ENCODE measurements around the gene RNF214.

Gene RNF214

GRCh38 chr11:117218133-117218915, 14.1 kb upstream of the RNF214 start:
- CTCF ChIA-PET, result interaction anchor here (1.4 to 1.5 kb wide), 2 partner anchors 8 to 486 kb away, joined by 3 to 8 read pairs; no protein-coding TSS in a partner anchor
- no peaks in the 10 kb centered on the region for H3K27me3 Mint-ChIP-seq
- peak overlapping the region; percentile 46 for H3K27ac Mint-ChIP-seq
- H3K4me3 Mint-ChIP-seq, result no peak overlapping the region
- peaks cover 72% of the 10 kb centered on the region for H3K36me3 Mint-ChIP-seq
- no peak for DNase-seq
- H3K4me1 Mint-ChIP-seq, result peaks cover 2% of the 10 kb centered on the region
- H3K9me3 Mint-ChIP-seq, result no peaks in the 10 kb centered on the region

- DNase-seq, result no peak
- no peak overlapping the region for H3K27ac Mint-ChIP-seq
- peaks cover 75% of the 10 kb centered on the region for H3K36me3 Mint-ChIP-seq
- H3K4me1 Mint-ChIP-seq, result peaks cover 2% of the 10 kb centered on the region
- no peaks in the 10 kb centered on the region for H3K9me3 Mint-ChIP-seq
- no peaks in the 10 kb centered on the region for H3K27me3 Mint-ChIP-seq
- CTCF ChIA-PET, result interaction anchor here (1.4 to 1.5 kb wide), 2 partner anchors 8 to 486 kb away, joined by 3 to 8 read pairs; no protein-coding TSS in a partner anchor
- H3K4me3 Mint-ChIP-seq, result no peak overlapping the region
These were observed 13.5 kb upstream of the RNF214 start for GRCh38 chr11:117219001-117219400.

- Mint-ChIP-seq H3K27ac (no peak overlapping the region), H3K4me3 (no peak overlapping the region), H3K36me3 (peaks cover 75% of the 10 kb centered on the region), H3K27me3 (no peaks in the 10 kb centered on the region), H3K4me1 (peaks cover 2% of the 10 kb centered on the region), H3K9me3 (no peaks in the 10 kb centered on the region)
- CTCF ChIA-PET, result interaction anchor here (1.4 to 1.5 kb wide), 2 partner anchors 48 to 487 kb away, joined by 3 read pairs; no protein-coding TSS in a partner anchor
- no peak for DNase-seq
These were observed 13.0 kb upstream of the RNF214 start for GRCh38 chr11:117219455-117219854.

- Mint-ChIP-seq H3K27me3 (no peaks in the 10 kb centered on the region), H3K4me1 (peaks cover 3% of the 10 kb centered on the region), H3K9me3 (no peaks in the 10 kb centered on the region), H3K27ac (no peak overlapping the region), H3K36me3 (peaks cover 76% of the 10 kb centered on the region), H3K4me3 (no peak overlapping the region)
- CTCF ChIA-PET, result interaction anchor here (0.9 to 12.1 kb wide), 4 partner anchors 9 to 48 kb away, joined by 3 to 111 read pairs (median 3); partner anchors contain the start of gene SIDT2
- no peak for DNase-seq
These were observed 12.5 kb upstream of the RNF214 start for GRCh38 chr11:117219995-117220394.

- no peaks in the 10 kb centered on the region for H3K9me3 Mint-ChIP-seq
- H3K4me1 Mint-ChIP-seq, result peaks cover 3% of the 10 kb centered on the region
- H3K4me3 Mint-ChIP-seq, result no peak overlapping the region
- DNase-seq, result no peak
- H3K27me3 Mint-ChIP-seq, result no peaks in the 10 kb centered on the region
- CTCF ChIA-PET, result interaction anchor here (0.9 to 12.1 kb wide), 5 partner anchors 8 to 341 kb away, joined by 3 to 111 read pairs (median 3); partner anchors contain the start of gene SIDT2
- H3K27ac Mint-ChIP-seq, result no peak overlapping the region
- H3K36me3 Mint-ChIP-seq, result peaks cover 82% of the 10 kb centered on the region
These were observed 11.9 kb upstream of the RNF214 start for GRCh38 chr11:117220568-117220967.

- CTCF ChIA-PET, result interaction anchor here (1.1 to 12.1 kb wide), 4 partner anchors 8 to 342 kb away, joined by 3 to 111 read pairs (median 3); partner anchors contain the start of gene SIDT2
- Mint-ChIP-seq H3K4me1 (peaks cover 3% of the 10 kb centered on the region), H3K4me3 (no peak overlapping the region), H3K36me3 (peaks cover 84% of the 10 kb centered on the region), H3K27me3 (no peaks in the 10 kb centered on the region), H3K9me3 (no peaks in the 10 kb centered on the region), H3K27ac (no peak overlapping the region)
- no peak for DNase-seq
These were observed 11.3 kb upstream of the RNF214 start for GRCh38 chr11:117220999-117221774.

- no peak for DNase-seq
- CTCF ChIA-PET, result interaction anchor here (0.8 to 12.1 kb wide), 3 partner anchors 42 to 343 kb away, joined by 3 to 111 read pairs (median 3); partner anchors contain the start of gene SIDT2
- Mint-ChIP-seq H3K4me1 (peaks cover 10% of the 10 kb centered on the region), H3K9me3 (no peaks in the 10 kb centered on the region), H3K27ac (no peak overlapping the region), H3K4me3 (no peak overlapping the region), H3K36me3 (peaks cover 87% of the 10 kb centered on the region), H3K27me3 (no peaks in the 10 kb centered on the region)
These were observed 10.5 kb upstream of the RNF214 start for GRCh38 chr11:117221775-117222517.

- H3K27me3 Mint-ChIP-seq, result no peaks in the 10 kb centered on the region
- peaks cover 85% of the 10 kb centered on the region for H3K36me3 Mint-ChIP-seq
- H3K9me3 Mint-ChIP-seq, result no peaks in the 10 kb centered on the region
- H3K4me1 Mint-ChIP-seq, result peaks cover 21% of the 10 kb centered on the region
- DNase-seq, result no peak
- H3K4me3 Mint-ChIP-seq, result no peak overlapping the region
- CTCF ChIA-PET, result interaction anchor here (12.1 kb wide), 1 partner anchor 43 kb away, joined by 111 read pairs; the partner anchor contains the start of gene SIDT2
- no peak overlapping the region for H3K27ac Mint-ChIP-seq
These were observed 9.3 kb upstream of the RNF214 start for GRCh38 chr11:117222991-117223740.

- Mint-ChIP-seq H3K36me3 (peaks cover 83% of the 10 kb centered on the region), H3K4me1 (peaks cover 27% of the 10 kb centered on the region), H3K4me3 (no peak overlapping the region), H3K9me3 (no peaks in the 10 kb centered on the region), H3K27me3 (no peaks in the 10 kb centered on the region), H3K27ac (peak overlapping the region; percentile 62)
- no peak for DNase-seq
- CTCF ChIA-PET, result interaction anchor here (1.3 to 12.1 kb wide), 2 partner anchors 13 to 44 kb away, joined by 3 to 111 read pairs; partner anchors contain the start of gene SIDT2
These were observed 8.5 kb upstream of the RNF214 start for GRCh38 chr11:117223741-117224689.

GRCh38 chr11:117225553-117226170, 6.8 kb upstream of the RNF214 start:
- Mint-ChIP-seq H3K4me1 (peaks cover 39% of the 10 kb centered on the region), H3K9me3 (no peaks in the 10 kb centered on the region), H3K36me3 (peaks cover 85% of the 10 kb centered on the region), H3K27me3 (no peaks in the 10 kb centered on the region), H3K27ac (peak overlapping the region; percentile 42), H3K4me3 (no peak overlapping the region)
- CTCF ChIA-PET, result interaction anchor here (1.1 to 12.1 kb wide), 5 partner anchors 7 to 491 kb away, joined by 3 to 111 read pairs (median 8); partner anchors contain the start of gene SIDT2
- DNase-seq, result no peak

GRCh38 chr11:117226388-117227385, 5.8 kb upstream of the RNF214 start:
- Mint-ChIP-seq H3K4me3 (no peak overlapping the region), H3K4me1 (peaks cover 41% of the 10 kb centered on the region), H3K27ac (peak overlapping the region; percentile 77), H3K9me3 (no peaks in the 10 kb centered on the region), H3K27me3 (no peaks in the 10 kb centered on the region), H3K36me3 (peaks cover 79% of the 10 kb centered on the region)
- CTCF ChIA-PET, result interaction anchor here (0.7 to 12.1 kb wide), 14 partner anchors 8 to 436 kb away, joined by 3 to 111 read pairs (median 4); partner anchors contain the start of genes APOA1, APOA5, PAFAH1B2 and SIDT2
- DNase-seq, result peak; percentile 60

Data from activated naive CD4-positive, alpha-beta T cell treated with anti-CD3 and anti-CD28 coated beads, Interleukin-2, amount 10 ng/mL, durations not matched to agents 7 days and 5 days (primary cell).